Keratinocyte (primary cell): ENCODE results near the gene CGN.

Experiments used
- EZH2 ChIP-seq: IDR thresholded peaks from one replicate; pipeline ENCODE4 v1.6.1; 2012; ENCODE audit warnings: inconsistent platforms, mild to moderate bottlenecking, low read length, moderate library complexity
- TF ChIP-seq, protein P1 (sequence below), 3 experiments: IDR thresholded peaks in 1 of 3; conservative IDR thresholded peaks in 1 of 3; optimal IDR thresholded peaks in 1 of 3; 2 replicates in 2 of 3; 3 replicates in 1 of 3; pipeline versions ENCODE3 to v1.5.1; 2011; ENCODE audit warnings: low read length in 3 of 3, mild to moderate bottlenecking in 3 of 3, moderate library complexity in 2 of 3, control low read depth in 1 of 3, inconsistent platforms in 1 of 3; ENCODE audit not compliant: insufficient read depth in 2 of 3; ENCODE audit errors: extremely low read depth in 1 of 3

DNA sequence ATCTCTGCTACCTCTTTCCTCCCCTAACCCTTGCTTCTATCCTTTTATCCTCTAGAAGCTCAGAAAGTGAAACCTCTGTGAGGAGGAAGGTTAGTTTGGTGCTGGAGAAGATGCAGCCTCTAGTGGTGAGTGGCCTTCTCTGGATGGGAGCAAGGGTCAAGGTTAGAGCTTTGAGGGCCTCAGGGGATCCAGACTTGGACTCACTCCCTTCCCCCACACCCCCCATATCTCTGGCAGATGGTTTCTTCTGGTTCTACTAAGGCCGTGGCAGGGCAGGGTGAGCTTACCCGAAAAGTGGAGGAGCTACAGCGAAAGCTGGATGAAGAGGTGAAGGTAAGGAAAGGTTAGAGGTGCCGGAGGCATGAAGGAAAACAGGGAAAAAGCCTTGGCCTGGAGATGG is 9.2 kb downstream of the CGN start:
- TF ChIP-seq, protein P1, sequence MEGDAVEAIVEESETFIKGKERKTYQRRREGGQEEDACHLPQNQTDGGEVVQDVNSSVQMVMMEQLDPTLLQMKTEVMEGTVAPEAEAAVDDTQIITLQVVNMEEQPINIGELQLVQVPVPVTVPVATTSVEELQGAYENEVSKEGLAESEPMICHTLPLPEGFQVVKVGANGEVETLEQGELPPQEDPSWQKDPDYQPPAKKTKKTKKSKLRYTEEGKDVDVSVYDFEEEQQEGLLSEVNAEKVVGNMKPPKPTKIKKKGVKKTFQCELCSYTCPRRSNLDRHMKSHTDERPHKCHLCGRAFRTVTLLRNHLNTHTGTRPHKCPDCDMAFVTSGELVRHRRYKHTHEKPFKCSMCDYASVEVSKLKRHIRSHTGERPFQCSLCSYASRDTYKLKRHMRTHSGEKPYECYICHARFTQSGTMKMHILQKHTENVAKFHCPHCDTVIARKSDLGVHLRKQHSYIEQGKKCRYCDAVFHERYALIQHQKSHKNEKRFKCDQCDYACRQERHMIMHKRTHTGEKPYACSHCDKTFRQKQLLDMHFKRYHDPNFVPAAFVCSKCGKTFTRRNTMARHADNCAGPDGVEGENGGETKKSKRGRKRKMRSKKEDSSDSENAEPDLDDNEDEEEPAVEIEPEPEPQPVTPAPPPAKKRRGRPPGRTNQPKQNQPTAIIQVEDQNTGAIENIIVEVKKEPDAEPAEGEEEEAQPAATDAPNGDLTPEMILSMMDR (optimal IDR thresholded peaks at IDR 0.05 in 1 of 3, IDR thresholded peaks at IDR 0.05 in 1 of 3, conservative IDR thresholded peaks at IDR 0.05 in 1 of 3; ENCODE audit: extremely low read depth in 1 of 3, insufficient read depth in 2 of 3, low read length in 3 of 3) = peak in 1 of 3 experiments; percentile 16
- no peak for TF ChIP-seq EZH2
